Stomach (tissue), 4 donors: Measurements from ENCODE around the gene BTBD9.

ENCODE experiments used
- EP300 ChIP-seq: sonication (generic); formaldehyde crosslinking; IDR thresholded peaks from one replicate; pipeline ENCODE4 v1.6.1; 2017; ENCODE audit warnings: antibody characterized with exemption
- POLR2AphosphoS5 ChIP-seq, 3 donors: sonication (generic); formaldehyde crosslinking; IDR thresholded peaks; one replicate each; pipeline ENCODE4 v1.6.1; 2016; ENCODE audit warnings: antibody characterized with exemption in 3 of 3
- TF ChIP-seq, protein P1 (sequence below), 7 experiments: fragments of 450-650 bp in 4 of 7; fragments of 200-600 bp in 3 of 7; sonication (generic) in 3 of 7; IDR thresholded peaks; one replicate each; pipeline ENCODE4 v1.5.1; 2016 to 2019; ENCODE audit warnings: antibody characterized with exemption in 7 of 7, control low read depth in 2 of 7, mild to moderate bottlenecking in 1 of 7

- no peak for TF ChIP-seq POLR2AphosphoS5 (IDR thresholded peaks at IDR 0.05)
- TF ChIP-seq, protein P1, sequence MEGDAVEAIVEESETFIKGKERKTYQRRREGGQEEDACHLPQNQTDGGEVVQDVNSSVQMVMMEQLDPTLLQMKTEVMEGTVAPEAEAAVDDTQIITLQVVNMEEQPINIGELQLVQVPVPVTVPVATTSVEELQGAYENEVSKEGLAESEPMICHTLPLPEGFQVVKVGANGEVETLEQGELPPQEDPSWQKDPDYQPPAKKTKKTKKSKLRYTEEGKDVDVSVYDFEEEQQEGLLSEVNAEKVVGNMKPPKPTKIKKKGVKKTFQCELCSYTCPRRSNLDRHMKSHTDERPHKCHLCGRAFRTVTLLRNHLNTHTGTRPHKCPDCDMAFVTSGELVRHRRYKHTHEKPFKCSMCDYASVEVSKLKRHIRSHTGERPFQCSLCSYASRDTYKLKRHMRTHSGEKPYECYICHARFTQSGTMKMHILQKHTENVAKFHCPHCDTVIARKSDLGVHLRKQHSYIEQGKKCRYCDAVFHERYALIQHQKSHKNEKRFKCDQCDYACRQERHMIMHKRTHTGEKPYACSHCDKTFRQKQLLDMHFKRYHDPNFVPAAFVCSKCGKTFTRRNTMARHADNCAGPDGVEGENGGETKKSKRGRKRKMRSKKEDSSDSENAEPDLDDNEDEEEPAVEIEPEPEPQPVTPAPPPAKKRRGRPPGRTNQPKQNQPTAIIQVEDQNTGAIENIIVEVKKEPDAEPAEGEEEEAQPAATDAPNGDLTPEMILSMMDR (IDR thresholded peaks at IDR 0.05), result no peak
- no peak for TF ChIP-seq EP300
Measured at GRCh38 chr6:38450717-38451116, 189.0 kb downstream of the BTBD9 start.
